Breast epithelium (tissue), 4 donors: Measurements from ENCODE around the gene WDR19. TPM values are rescaled to one million over a fixed set of nuclear protein-coding genes. Genes with fewer than 3 reads are reported as not detected.

Experiments
- DNase-seq, 2 donors: peaks; one replicate each; pipeline ENCODE4 v3.0.0-alpha.2; 2019; ENCODE audit warnings: low spot score in 2 of 2
- H3K27ac ChIP-seq, 2 donors: fragments of 200-600 bp; sonication (generic) in 1 of 2; one replicate each; pipeline ENCODE4 v1.5.1; 2016 to 2019; ENCODE audit warnings: mild to moderate bottlenecking in 1 of 2
- H3K27me3 ChIP-seq, 2 donors: fragments of 200-600 bp; sonication (generic) in 1 of 2; one replicate each; pipeline versions ENCODE4 v1.5.1 to v1.6.0; 2017 to 2019; ENCODE audit warnings: control low read depth in 1 of 2, mild to moderate bottlenecking in 1 of 2
- H3K36me3 ChIP-seq: fragments of 200-600 bp; one replicate; pipeline ENCODE4 v1.5.1; 2019
- H3K4me1 ChIP-seq, 2 donors: fragments of 200-600 bp; sonication (generic); one replicate each; pipeline ENCODE4 v1.5.1; 2016 to 2019; ENCODE audit warnings: control low read depth in 1 of 2
- H3K4me3 ChIP-seq, 3 donors: fragments of 200-600 bp; sonication (generic); 1 replicate in 2 of 3; 2 replicates in 1 of 3; pipeline ENCODE4 v1.5.1; 2016 to 2019; ENCODE audit warnings: mild to moderate bottlenecking in 3 of 3, moderate library complexity in 2 of 3
- H3K9me3 ChIP-seq, 2 donors: fragments of 200-600 bp; sonication (generic) in 1 of 2; one replicate each; pipeline ENCODE4 v1.5.1; 2016 to 2019; ENCODE audit warnings: control low read depth in 1 of 2
- POLR2A ChIP-seq: fragments of 450-650 bp; IDR thresholded peaks from one replicate; pipeline ENCODE4 v1.6.1; 2016; ENCODE audit warnings: antibody characterized with exemption, mild to moderate bottlenecking, moderate library complexity
- POLR2AphosphoS5 ChIP-seq, 3 donors: sonication (generic); formaldehyde crosslinking; IDR thresholded peaks; one replicate each; pipeline ENCODE4 v1.6.1; 2017; ENCODE audit warnings: antibody characterized with exemption in 3 of 3
- intact Hi-C: fragments of 100-400 bp; cut with DNase I; formaldehyde crosslinking; loops from one replicate; pipeline ENCODE4 v1.15.1; 2023; ENCODE audit warnings: low total_unique reads
- total RNA-seq, 3 donors: library from RNA; depleted of rRNA; stranded (reverse); fragments of >200 nt; gene quantifications; one replicate each; pipeline ENCODE4 v1.1.0, GENCODE V29; 2016
- TF ChIP-seq, protein P1 (sequence below), 3 donors: fragments of 450-650 bp; IDR thresholded peaks; one replicate each; pipeline ENCODE4 v1.5.1; 2016 to 2017; ENCODE audit warnings: antibody characterized with exemption in 3 of 3, mild to moderate bottlenecking in 3 of 3, moderate library complexity in 3 of 3

WDR19 gene
- total RNA-seq, 3 donors from 2014 or later: 65.6 to 75.8 (median 66.5) TPM

- H3K27me3 ChIP-seq: no peaks in the 10 kb centered on the region
- H3K4me3 ChIP-seq: no peak overlapping the region
- no peak for DNase-seq
- H3K27ac ChIP-seq: no peak overlapping the region
- no peak for TF ChIP-seq POLR2AphosphoS5 (IDR thresholded peaks at IDR 0.05)
- TF ChIP-seq POLR2A: no peak
- TF ChIP-seq, protein P1, sequence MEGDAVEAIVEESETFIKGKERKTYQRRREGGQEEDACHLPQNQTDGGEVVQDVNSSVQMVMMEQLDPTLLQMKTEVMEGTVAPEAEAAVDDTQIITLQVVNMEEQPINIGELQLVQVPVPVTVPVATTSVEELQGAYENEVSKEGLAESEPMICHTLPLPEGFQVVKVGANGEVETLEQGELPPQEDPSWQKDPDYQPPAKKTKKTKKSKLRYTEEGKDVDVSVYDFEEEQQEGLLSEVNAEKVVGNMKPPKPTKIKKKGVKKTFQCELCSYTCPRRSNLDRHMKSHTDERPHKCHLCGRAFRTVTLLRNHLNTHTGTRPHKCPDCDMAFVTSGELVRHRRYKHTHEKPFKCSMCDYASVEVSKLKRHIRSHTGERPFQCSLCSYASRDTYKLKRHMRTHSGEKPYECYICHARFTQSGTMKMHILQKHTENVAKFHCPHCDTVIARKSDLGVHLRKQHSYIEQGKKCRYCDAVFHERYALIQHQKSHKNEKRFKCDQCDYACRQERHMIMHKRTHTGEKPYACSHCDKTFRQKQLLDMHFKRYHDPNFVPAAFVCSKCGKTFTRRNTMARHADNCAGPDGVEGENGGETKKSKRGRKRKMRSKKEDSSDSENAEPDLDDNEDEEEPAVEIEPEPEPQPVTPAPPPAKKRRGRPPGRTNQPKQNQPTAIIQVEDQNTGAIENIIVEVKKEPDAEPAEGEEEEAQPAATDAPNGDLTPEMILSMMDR (IDR thresholded peaks at IDR 0.05): no peak
- H3K36me3 ChIP-seq: no peaks in the 10 kb centered on the region
- no peaks in the 10 kb centered on the region for H3K4me1 ChIP-seq
- H3K9me3 ChIP-seq: no peaks in the 10 kb centered on the region
- intact Hi-C loops: no loop called here
Measured at GRCh38 chr4:39324897-39325613, 142.7 kb downstream of the WDR19 start.

DNA sequence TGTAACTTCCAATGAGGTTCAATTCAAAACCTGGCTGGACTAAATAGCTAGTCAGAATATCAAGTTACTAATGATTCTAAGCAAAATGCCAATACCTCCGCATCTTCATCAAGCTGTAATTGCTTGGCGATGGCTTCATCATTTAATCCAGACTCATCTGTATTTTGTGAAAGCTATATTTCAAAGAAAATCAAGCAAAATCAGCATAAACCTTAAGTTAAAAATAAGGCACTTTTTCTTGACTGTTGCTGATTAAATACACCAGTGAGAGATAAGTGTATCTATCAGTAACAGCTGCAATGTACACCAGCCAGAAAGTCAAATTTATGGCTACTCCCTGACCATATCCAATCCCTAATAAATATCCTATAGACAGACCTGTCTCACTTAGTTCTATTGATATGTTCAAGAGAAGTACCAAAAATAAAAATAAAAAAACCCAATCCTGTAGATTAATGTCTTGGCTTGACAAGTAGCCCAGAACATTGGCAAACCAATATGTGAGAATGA is 144.2 kb downstream of the WDR19 start:
- no peak overlapping the region for H3K4me3 ChIP-seq
- DNase-seq: no peak
- no peak for TF ChIP-seq POLR2A
- TF ChIP-seq, protein P1 (IDR thresholded peaks at IDR 0.05): no peak
- TF ChIP-seq POLR2AphosphoS5 (IDR thresholded peaks at IDR 0.05): no peak
- no peaks in the 10 kb centered on the region for H3K9me3 ChIP-seq
- H3K36me3 ChIP-seq: no peaks in the 10 kb centered on the region
- H3K4me1 ChIP-seq: no peaks in the 10 kb centered on the region
- intact Hi-C loops: no loop called here
- no peaks in the 10 kb centered on the region for H3K27me3 ChIP-seq
- no peak overlapping the region for H3K27ac ChIP-seq

GRCh38 chr4:39330353-39330752 is 148.0 kb downstream of the WDR19 start:
- TF ChIP-seq POLR2A: no peak
- TF ChIP-seq POLR2AphosphoS5 (IDR thresholded peaks at IDR 0.05): no peak
- TF ChIP-seq, protein P1 (IDR thresholded peaks at IDR 0.05): no peak

DNA sequence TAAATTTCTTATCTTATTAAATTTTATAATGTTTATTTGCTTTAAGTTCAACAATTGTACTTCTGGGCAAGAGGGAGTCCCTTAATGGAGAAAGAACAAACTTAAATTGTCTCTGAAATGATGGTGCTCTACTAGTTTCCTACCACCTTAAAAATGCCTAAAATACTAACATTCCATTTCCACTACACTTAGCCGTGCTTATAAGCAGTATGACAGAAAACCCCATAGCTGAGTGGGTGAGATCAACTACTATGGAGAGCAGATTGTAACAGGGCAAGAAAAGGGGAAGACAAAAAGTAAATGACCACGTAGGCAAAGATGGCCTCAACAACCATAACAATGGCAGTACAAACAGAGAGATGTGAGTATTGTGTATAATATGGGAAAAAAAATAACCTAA is 148.9 kb downstream of the WDR19 start:
- TF ChIP-seq POLR2A (no peak), POLR2AphosphoS5 (IDR thresholded peaks at IDR 0.05) (no peak)
- TF ChIP-seq, protein P1 (IDR thresholded peaks at IDR 0.05): no peak
- no peaks in the 10 kb centered on the region for H3K9me3 ChIP-seq
- no peak for DNase-seq
- H3K27ac ChIP-seq: no peak overlapping the region
- H3K4me3 ChIP-seq: no peak overlapping the region
- H3K27me3 ChIP-seq: no peaks in the 10 kb centered on the region
- no peaks in the 10 kb centered on the region for H3K36me3 ChIP-seq
- no peaks in the 10 kb centered on the region for H3K4me1 ChIP-seq
- intact Hi-C loops: no loop called here

More at GRCh38 chr4:39330353-39330752, 148.0 kb downstream of the WDR19 start:
- DNase-seq: no peak
- Histone ChIP-seq H3K9me3 (no peaks in the 10 kb centered on the region), H3K36me3 (no peaks in the 10 kb centered on the region), H3K27me3 (no peaks in the 10 kb centered on the region), H3K4me1 (no peaks in the 10 kb centered on the region), H3K27ac (no peak overlapping the region), H3K4me3 (no peak overlapping the region)
- intact Hi-C loops: no loop called here

Other genes with a start within 250 kb of the WDR19 start
- gene TMEM156, start 150.1 kb upstream of the WDR19 start, total RNA-seq: 1 to 10 TPM in 2 of 3 donors, under 1 TPM in 1; 0.32 to 7.5 (median 1.0) TPM
- 10 to 100 TPM; 23.0 to 54.9 (median 54.7) TPM for gene KLHL5, start 120.3 kb upstream of the WDR19 start, total RNA-seq
- 10 to 100 TPM; 39.3 to 43.6 (median 41.8) TPM for gene RFC1, start 183.8 kb downstream of the WDR19 start, total RNA-seq
- gene KLB, start 224.4 kb downstream of the WDR19 start, total RNA-seq: 10 to 100 TPM in 1 of 3 donors, 1 to 10 TPM in 2; 2.0 to 23.2 (median 4.6) TPM